ENCODE measurements around the gene SGMS2. TPM values are rescaled to one million over a fixed set of nuclear protein-coding genes. Genes with fewer than 3 reads are reported as not detected.

The SGMS2 gene
- total RNA-seq, 2 experiments from 2014 or later, result 0.14 to 0.40 TPM

DNA sequence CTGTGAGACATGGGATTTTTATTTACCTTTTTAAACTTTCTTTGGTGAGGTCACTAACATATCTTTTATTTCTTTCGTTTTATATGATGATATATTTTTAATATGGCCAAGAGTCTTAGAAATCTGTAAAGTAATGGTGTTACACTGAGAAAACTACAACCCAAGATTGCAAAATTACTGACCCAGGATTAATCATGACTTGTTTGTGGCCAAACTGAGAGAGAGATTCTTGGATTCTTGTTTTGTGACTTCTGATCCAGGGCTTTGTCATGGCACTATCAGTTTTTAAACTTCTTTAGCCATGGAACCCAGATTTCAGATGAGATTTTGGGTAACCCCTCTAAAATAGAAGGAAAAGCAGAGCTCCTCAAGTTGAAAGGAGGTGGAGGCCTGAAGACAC lies 42.0 kb downstream of the SGMS2 start:
- POLR2A ChIA-PET, result no interaction called here
- no peak for ATAC-seq
- peaks cover 13% of the 10 kb centered on the region for H3K4me1 Mint-ChIP-seq (ENCODE audit: low read depth)

DNA sequence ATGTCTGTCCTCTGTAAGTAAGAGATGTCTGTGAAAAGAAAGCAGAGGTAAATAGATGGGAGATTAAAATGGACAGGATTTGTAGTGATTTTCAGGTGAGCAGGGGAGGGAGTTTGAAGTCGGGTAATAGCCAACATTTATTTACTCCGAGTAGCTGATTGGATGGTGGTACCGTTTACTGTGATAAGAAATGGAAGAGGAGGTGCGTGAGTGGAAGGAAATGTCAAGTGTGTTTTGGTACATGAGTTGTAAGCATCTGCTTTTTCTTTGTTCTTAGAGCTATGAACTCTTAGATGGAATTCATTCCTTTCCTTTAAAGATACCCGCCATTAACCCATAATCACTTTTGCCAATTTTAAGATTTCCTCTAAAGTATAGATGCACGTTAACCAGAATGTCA lies 45.5 kb downstream of the SGMS2 start:
- DNase-seq, result no peak
- H3K9me3 Mint-ChIP-seq, result peaks cover 1% of the 10 kb centered on the region
- CTCF ChIA-PET, result no interaction called here

More for the DNA sequence above, 42.0 kb downstream of the SGMS2 start:
- H3K36me3 Mint-ChIP-seq (ENCODE audit: low read depth), result no peaks in the 10 kb centered on the region
- no peak overlapping the region for H3K4me3 Mint-ChIP-seq
- no peak for DNase-seq
- peaks cover 6% of the 10 kb centered on the region for H3K27me3 Mint-ChIP-seq
- TF ChIP-seq, protein P1, sequence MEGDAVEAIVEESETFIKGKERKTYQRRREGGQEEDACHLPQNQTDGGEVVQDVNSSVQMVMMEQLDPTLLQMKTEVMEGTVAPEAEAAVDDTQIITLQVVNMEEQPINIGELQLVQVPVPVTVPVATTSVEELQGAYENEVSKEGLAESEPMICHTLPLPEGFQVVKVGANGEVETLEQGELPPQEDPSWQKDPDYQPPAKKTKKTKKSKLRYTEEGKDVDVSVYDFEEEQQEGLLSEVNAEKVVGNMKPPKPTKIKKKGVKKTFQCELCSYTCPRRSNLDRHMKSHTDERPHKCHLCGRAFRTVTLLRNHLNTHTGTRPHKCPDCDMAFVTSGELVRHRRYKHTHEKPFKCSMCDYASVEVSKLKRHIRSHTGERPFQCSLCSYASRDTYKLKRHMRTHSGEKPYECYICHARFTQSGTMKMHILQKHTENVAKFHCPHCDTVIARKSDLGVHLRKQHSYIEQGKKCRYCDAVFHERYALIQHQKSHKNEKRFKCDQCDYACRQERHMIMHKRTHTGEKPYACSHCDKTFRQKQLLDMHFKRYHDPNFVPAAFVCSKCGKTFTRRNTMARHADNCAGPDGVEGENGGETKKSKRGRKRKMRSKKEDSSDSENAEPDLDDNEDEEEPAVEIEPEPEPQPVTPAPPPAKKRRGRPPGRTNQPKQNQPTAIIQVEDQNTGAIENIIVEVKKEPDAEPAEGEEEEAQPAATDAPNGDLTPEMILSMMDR (IDR thresholded peaks at IDR 0.05), result no peak
- CTCF ChIA-PET, result interaction anchor here (1.0 to 1.4 kb wide), 2 partner anchors 8 to 184 kb away, joined by 3 read pairs; no protein-coding TSS in a partner anchor
- no peaks in the 10 kb centered on the region for H3K9me3 Mint-ChIP-seq
- H3K27ac Mint-ChIP-seq, result no peak overlapping the region
- intact Hi-C loops (cut with micrococcal nuclease), result no loop called here

DNA sequence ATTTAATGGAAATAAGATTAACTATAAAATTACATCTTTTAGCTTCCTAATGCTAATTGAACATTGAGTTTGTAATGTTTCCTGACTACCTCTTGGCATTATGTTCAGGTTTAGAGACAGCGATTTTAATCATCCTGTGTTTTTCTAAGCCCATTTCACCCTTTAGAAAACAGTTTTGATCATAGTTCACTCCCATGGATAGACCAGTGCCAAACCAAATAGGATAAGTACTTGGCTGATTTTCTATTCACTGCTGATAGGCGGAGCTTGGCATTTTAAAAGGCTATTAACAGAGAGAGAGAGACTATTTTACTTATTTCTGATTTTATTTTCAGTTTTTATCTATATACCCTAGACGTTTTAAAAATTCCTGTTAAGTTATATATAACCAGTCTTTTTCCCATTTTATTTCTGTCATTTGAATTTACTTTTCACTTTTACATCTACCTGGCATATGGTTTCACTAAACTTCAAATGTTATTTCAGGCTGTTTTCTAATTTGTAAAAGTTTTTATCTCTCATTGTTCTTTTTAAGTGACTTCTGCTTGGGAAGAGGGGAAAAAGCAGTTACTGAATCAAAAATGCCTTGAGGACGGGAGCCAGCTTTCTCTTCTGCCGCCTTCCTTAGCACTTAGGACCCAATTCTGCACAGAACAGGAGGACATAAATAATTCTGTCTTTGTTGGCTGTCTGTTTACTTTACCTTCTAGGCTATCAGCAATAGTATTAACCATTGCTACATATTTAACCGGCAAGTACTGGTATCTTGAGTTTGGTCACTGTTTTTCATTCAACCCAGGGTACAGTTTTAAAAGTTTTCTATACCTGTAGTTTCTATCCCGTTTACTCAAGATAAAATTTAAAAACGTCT lies 46.4 kb downstream of the SGMS2 start:
- ChIA-PET CTCF (no interaction called here), POLR2A (no interaction called here)
- no peak for ATAC-seq
- H3K4me3 Mint-ChIP-seq, result no peak overlapping the region
- H3K27ac Mint-ChIP-seq, result no peak overlapping the region
- intact Hi-C loops (cut with micrococcal nuclease), result no loop called here
- peaks cover 7% of the 10 kb centered on the region for H3K27me3 Mint-ChIP-seq
- TF ChIP-seq, protein P1 (IDR thresholded peaks at IDR 0.05), result no peak
- no peak for DNase-seq
- no peaks in the 10 kb centered on the region for H3K4me1 Mint-ChIP-seq (ENCODE audit: low read depth)
- H3K36me3 Mint-ChIP-seq (ENCODE audit: low read depth), result no peaks in the 10 kb centered on the region
- peaks cover 2% of the 10 kb centered on the region for H3K9me3 Mint-ChIP-seq

More for the DNA sequence above, 45.5 kb downstream of the SGMS2 start:
- Mint-ChIP-seq H3K27me3 (peaks cover 9% of the 10 kb centered on the region), H3K4me1 (ENCODE audit: low read depth) (no peaks in the 10 kb centered on the region), H3K27ac (no peak overlapping the region), H3K36me3 (ENCODE audit: low read depth) (no peaks in the 10 kb centered on the region), H3K4me3 (no peak overlapping the region)
- TF ChIP-seq, protein P1 (IDR thresholded peaks at IDR 0.05), result no peak
- POLR2A ChIA-PET, result no interaction called here
- intact Hi-C loops (cut with micrococcal nuclease), result no loop called here
- ATAC-seq, result no peak

DNA sequence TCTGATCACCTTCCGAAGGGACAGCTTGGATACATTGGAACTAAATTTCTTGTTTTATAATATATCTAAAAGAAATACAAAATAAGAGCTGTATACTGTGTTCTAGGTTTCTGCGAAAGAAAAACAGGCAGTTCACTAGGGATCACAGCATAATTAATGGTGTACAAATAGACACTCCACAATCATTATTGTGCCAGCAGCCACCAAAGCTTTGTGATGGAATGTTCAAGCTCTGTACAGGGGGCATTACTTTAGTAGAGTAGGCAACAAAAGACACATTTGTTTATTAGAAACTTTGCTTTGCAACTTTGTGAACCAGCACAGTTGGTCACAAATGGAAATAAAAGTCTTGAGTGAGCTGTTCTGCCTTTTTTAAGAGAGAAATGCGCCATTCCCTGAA lies 49.3 kb downstream of the SGMS2 start:
- POLR2A ChIA-PET, result no interaction called here
- CTCF ChIA-PET, result interaction anchor here (0.9 kb wide), 1 partner anchor 116 kb away, joined by 3 read pairs; no protein-coding TSS in a partner anchor

DNA sequence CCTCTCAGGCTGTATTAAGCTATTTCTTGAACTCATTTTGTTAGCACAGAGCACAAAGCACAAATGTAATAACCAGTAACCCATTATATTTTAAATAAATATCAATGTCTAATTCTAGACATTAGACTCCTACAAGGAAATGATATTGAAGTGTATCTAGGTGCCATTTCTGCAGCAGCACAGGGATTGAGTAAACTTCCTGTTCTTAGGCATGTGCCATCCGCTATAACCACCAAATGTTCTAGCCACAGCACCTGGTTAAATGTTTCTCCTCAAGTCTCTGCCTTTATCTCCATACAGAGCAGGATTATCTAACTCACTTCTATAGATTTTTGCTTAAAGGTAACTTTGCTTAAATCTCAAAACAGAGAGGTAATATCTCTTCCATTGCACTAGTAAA lies 51.4 kb downstream of the SGMS2 start:
- Mint-ChIP-seq H3K36me3 (ENCODE audit: low read depth) (no peaks in the 10 kb centered on the region), H3K4me3 (no peak overlapping the region), H3K9me3 (peaks cover 2% of the 10 kb centered on the region), H3K4me1 (ENCODE audit: low read depth) (no peaks in the 10 kb centered on the region), H3K27ac (no peak overlapping the region), H3K27me3 (peaks cover 6% of the 10 kb centered on the region)
- POLR2A ChIA-PET, result no interaction called here
- DNase-seq (no peak), ATAC-seq (no peak)
- intact Hi-C loops (cut with micrococcal nuclease), result no loop called here
- CTCF ChIA-PET, result no interaction called here
- TF ChIP-seq, protein P1 (IDR thresholded peaks at IDR 0.05), result no peak

More for the DNA sequence above, 49.3 kb downstream of the SGMS2 start:
- ATAC-seq (no peak), DNase-seq (no peak)
- Mint-ChIP-seq H3K4me3 (no peak overlapping the region), H3K27ac (no peak overlapping the region), H3K27me3 (peaks cover 6% of the 10 kb centered on the region), H3K4me1 (ENCODE audit: low read depth) (no peaks in the 10 kb centered on the region), H3K9me3 (peaks cover 2% of the 10 kb centered on the region), H3K36me3 (ENCODE audit: low read depth) (no peaks in the 10 kb centered on the region)
- intact Hi-C loops (cut with micrococcal nuclease), result no loop called here
- TF ChIP-seq, protein P1 (IDR thresholded peaks at IDR 0.05), result no peak

Measured in activated CD8-positive, alpha-beta T cell treated with anti-CD3 and anti-CD28 coated beads for 36 hours (primary cell).